ENCODE measurements around the gene PANX3. TPM values are rescaled to one million over a fixed set of nuclear protein-coding genes. Genes with fewer than 3 reads are reported as not detected.

The PANX3 gene
- polyA plus RNA-seq, 2 of the 4 experiments (the other 2 are of a cell fraction): not detected

- TF ChIP-seq ZSCAN20 (CRISPR knock-in tag; IDR thresholded peaks at IDR 0.05) (no peak), RAD21 (conservative IDR thresholded peaks at IDR 0.05 in 1 of 2, IDR thresholded peaks at IDR 0.05 in 1 of 2) (peak; percentile 35 to 54; a peak in 4 of 5 replicates), PHF8 (IDR thresholded peaks at IDR 0.05; ENCODE audit: borderline replicate concordance, low read depth) (no peak), RARB (CRISPR knock-in tag; IDR thresholded peaks at IDR 0.05) (no peak), FOSB (CRISPR knock-in tag; IDR thresholded peaks at IDR 0.05) (no peak), RFX5 (IDR thresholded peaks at IDR 0.05) (no peak), SMC3 (IDR thresholded peaks at IDR 0.05) (peak; percentile 55; the same call in 2 of the 3 replicates)
- TF ChIP-seq, protein P1, sequence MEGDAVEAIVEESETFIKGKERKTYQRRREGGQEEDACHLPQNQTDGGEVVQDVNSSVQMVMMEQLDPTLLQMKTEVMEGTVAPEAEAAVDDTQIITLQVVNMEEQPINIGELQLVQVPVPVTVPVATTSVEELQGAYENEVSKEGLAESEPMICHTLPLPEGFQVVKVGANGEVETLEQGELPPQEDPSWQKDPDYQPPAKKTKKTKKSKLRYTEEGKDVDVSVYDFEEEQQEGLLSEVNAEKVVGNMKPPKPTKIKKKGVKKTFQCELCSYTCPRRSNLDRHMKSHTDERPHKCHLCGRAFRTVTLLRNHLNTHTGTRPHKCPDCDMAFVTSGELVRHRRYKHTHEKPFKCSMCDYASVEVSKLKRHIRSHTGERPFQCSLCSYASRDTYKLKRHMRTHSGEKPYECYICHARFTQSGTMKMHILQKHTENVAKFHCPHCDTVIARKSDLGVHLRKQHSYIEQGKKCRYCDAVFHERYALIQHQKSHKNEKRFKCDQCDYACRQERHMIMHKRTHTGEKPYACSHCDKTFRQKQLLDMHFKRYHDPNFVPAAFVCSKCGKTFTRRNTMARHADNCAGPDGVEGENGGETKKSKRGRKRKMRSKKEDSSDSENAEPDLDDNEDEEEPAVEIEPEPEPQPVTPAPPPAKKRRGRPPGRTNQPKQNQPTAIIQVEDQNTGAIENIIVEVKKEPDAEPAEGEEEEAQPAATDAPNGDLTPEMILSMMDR (IDR thresholded peaks at IDR 0.05): peak; percentile 44
Measured at GRCh38 chr11:124586238-124586860, 24.9 kb upstream of the PANX3 start (continued).

DNA sequence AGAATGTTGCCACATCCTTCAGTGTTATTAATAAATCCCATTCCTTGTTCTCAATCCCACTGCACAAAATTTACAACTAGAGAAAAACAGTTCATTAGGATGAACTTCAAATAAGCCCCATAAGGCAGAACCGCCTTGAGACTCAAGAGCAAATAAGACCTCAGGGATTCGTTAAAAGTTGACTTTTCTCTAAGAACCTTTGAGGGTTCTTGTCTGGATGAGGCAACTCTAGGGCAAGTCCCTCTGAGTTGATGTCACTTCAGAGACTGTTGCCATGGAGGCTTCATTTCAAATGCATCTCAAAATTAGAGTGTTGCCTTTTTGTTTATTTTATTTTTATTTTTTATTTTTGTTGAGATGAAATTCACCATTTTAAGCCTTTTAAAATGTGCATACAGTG lies 19.8 kb upstream of the PANX3 start:
- no peak overlapping the region for H3K27ac ChIP-seq
- no peak for FAIRE-seq
- CTCF ChIA-PET: no interaction called here

More for the DNA sequence above, 19.8 kb upstream of the PANX3 start:
- ATAC-seq: no peak
- Histone ChIP-seq H3K4me3 (no peak overlapping the region), H3K4me2 (no peak overlapping the region), H3K4me1 (no peaks in the 10 kb centered on the region), H3K9me3 (no peaks in the 10 kb centered on the region)
- 4% methylated on average over 2 of the region's 2 CpGs for WGBS (ENCODE audit: missing lambda C conversion rate)
- DNase-seq (ENCODE audit: low read depth in 1 of 2, low spot score in 1 of 2): no peak
- TF ChIP-seq HOXA7 (CRISPR knock-in tag; IDR thresholded peaks at IDR 0.05) (no peak), SREBF2 (IDR thresholded peaks at IDR 0.05) (no peak), MAX (IDR thresholded peaks at IDR 0.05) (no peak), SMC3 (IDR thresholded peaks at IDR 0.05) (no peak), CEBPB (IDR thresholded peaks at IDR 0.05) (no peak), NPAS2 (CRISPR knock-in tag; IDR thresholded peaks at IDR 0.05; ENCODE audit: borderline replicate concordance) (no peak), FOSL2 (IDR thresholded peaks at IDR 0.05) (no peak), FOSL2 (CRISPR knock-in tag; IDR thresholded peaks at IDR 0.05) (no peak), ZSCAN20 (CRISPR knock-in tag; IDR thresholded peaks at IDR 0.05) (no peak), TP53 (CRISPR knock-in tag; IDR thresholded peaks at IDR 0.05) (no peak), ESRRA (IDR thresholded peaks at IDR 0.05; ENCODE audit: borderline replicate concordance, low read length) (no peak), NR3C1 (IDR thresholded peaks at IDR 0.05) (no peak), MYC (IDR thresholded peaks at IDR 0.05; ENCODE audit: borderline replicate concordance, low read length) (no peak), RNF2 (IDR thresholded peaks at IDR 0.05; ENCODE audit: borderline replicate concordance, low read depth) (no peak), RARB (CRISPR knock-in tag; IDR thresholded peaks at IDR 0.05) (no peak), MAZ (IDR thresholded peaks at IDR 0.05; ENCODE audit: borderline replicate concordance, low read depth, low read length) (no peak), KDM1A (IDR thresholded peaks at IDR 0.05; ENCODE audit: low read depth) (no peak)
- TF ChIP-seq, protein P2, sequence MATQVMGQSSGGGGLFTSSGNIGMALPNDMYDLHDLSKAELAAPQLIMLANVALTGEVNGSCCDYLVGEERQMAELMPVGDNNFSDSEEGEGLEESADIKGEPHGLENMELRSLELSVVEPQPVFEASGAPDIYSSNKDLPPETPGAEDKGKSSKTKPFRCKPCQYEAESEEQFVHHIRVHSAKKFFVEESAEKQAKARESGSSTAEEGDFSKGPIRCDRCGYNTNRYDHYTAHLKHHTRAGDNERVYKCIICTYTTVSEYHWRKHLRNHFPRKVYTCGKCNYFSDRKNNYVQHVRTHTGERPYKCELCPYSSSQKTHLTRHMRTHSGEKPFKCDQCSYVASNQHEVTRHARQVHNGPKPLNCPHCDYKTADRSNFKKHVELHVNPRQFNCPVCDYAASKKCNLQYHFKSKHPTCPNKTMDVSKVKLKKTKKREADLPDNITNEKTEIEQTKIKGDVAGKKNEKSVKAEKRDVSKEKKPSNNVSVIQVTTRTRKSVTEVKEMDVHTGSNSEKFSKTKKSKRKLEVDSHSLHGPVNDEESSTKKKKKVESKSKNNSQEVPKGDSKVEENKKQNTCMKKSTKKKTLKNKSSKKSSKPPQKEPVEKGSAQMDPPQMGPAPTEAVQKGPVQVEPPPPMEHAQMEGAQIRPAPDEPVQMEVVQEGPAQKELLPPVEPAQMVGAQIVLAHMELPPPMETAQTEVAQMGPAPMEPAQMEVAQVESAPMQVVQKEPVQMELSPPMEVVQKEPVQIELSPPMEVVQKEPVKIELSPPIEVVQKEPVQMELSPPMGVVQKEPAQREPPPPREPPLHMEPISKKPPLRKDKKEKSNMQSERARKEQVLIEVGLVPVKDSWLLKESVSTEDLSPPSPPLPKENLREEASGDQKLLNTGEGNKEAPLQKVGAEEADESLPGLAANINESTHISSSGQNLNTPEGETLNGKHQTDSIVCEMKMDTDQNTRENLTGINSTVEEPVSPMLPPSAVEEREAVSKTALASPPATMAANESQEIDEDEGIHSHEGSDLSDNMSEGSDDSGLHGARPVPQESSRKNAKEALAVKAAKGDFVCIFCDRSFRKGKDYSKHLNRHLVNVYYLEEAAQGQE (IDR thresholded peaks at IDR 0.05): no peak
- TF ChIP-seq, protein P3, sequence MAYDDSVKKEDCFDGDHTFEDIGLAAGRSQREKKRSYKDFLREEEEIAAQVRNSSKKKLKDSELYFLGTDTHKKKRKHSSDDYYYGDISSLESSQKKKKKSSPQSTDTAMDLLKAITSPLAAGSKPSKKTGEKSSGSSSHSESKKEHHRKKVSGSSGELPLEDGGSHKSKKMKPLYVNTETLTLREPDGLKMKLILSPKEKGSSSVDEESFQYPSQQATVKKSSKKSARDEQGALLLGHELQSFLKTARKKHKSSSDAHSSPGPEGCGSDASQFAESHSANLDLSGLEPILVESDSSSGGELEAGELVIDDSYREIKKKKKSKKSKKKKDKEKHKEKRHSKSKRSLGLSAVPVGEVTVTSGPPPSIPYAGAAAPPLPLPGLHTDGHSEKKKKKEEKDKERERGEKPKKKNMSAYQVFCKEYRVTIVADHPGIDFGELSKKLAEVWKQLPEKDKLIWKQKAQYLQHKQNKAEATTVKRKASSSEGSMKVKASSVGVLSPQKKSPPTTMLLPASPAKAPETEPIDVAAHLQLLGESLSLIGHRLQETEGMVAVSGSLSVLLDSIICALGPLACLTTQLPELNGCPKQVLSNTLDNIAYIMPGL (CRISPR knock-in tag; IDR thresholded peaks at IDR 0.05; ENCODE audit: borderline replicate concordance): no peak
- POLR2A ChIA-PET: no interaction called here
